NCI-H345 treated with DMSO at 0.1 percent for 48 hours (cell line): ENCODE results near the gene COMMD10.

Experiments
- DNase-seq: peaks from one replicate; lab custom pipeline; 2025; ENCODE audit not compliant: unreplicated experiment; lab: John Stamatoyannopoulos, UW

Gene COMMD10

GRCh38 chr5:116289276-116289675 lies 204.5 kb downstream of the COMMD10 start:
- DNase-seq = no peak

- DNase-seq = no peak
Observed at GRCh38 chr5:116291271-116291670, 206.4 kb downstream of the COMMD10 start.

GRCh38 chr5:116292321-116292720 lies 207.5 kb downstream of the COMMD10 start:
- DNase-seq = no peak

- no peak for DNase-seq
Observed at GRCh38 chr5:116296335-116297072, 211.7 kb downstream of the COMMD10 start.

- no peak for DNase-seq
Observed at GRCh38 chr5:116297296-116297814, 212.5 kb downstream of the COMMD10 start.

GRCh38 chr5:116299746-116300640 lies 215.2 kb downstream of the COMMD10 start:
- DNase-seq = no peak

- no peak for DNase-seq
Observed at GRCh38 chr5:116301110-116301509, 216.3 kb downstream of the COMMD10 start.

- DNase-seq = no peak
Observed at GRCh38 chr5:116303340-116303739, 218.5 kb downstream of the COMMD10 start.

GRCh38 chr5:116303810-116304209 lies 219.0 kb downstream of the COMMD10 start:
- DNase-seq = no peak

GRCh38 chr5:116305899-116306298 lies 221.1 kb downstream of the COMMD10 start:
- DNase-seq = no peak

GRCh38 chr5:116306846-116307245 lies 222.0 kb downstream of the COMMD10 start:
- DNase-seq = no peak

- DNase-seq = no peak
Observed at GRCh38 chr5:116308391-116308790, 223.6 kb downstream of the COMMD10 start.

- no peak for DNase-seq
Observed at GRCh38 chr5:116313366-116313765, 228.5 kb downstream of the COMMD10 start.

GRCh38 chr5:116315531-116315930 lies 230.7 kb downstream of the COMMD10 start:
- no peak for DNase-seq

GRCh38 chr5:116318091-116318854 lies 233.4 kb downstream of the COMMD10 start:
- no peak for DNase-seq

- DNase-seq = no peak
Observed at GRCh38 chr5:116320486-116320885, 235.7 kb downstream of the COMMD10 start.

- no peak for DNase-seq
Observed at GRCh38 chr5:116329503-116329902, 244.7 kb downstream of the COMMD10 start.

- DNase-seq = no peak
Observed at GRCh38 chr5:116340799-116341198, 256.0 kb downstream of the COMMD10 start.
